NCI-H446 (cell line): ENCODE results near the gene ABCC10.
"Not testable (repeated sequence)": the region's sequence is repeated elsewhere in the genome, so short reads cannot be mapped to it uniquely, and the experiment has no call there.

Experiments used
- DNase-seq, 2 experiments: peaks; one replicate each; lab custom pipeline; 2025; lab: John Stamatoyannopoulos, UW

ABCC10 gene

DNA sequence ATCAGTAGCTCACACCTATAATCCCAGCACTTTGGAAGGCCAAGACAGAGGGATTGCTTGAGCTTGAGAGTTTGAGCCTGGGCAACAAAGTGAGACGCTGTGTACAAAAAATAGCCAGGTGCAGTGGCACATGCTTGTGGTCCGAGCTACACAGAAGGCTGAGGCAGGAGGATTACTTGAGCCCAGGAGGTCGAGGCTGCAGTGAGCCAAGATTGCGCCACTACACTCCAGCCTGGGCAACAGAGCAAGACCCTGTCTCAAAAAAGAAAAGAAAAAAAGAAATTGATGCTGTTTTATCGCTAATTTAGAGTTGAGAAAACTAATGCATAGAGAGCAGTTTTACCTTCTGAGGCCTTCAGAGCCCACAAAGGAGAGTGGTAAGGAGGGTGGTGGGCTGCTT lies 71.0 kb downstream of the ABCC10 start:
- DNase-seq = not testable (repeated sequence)

DNA sequence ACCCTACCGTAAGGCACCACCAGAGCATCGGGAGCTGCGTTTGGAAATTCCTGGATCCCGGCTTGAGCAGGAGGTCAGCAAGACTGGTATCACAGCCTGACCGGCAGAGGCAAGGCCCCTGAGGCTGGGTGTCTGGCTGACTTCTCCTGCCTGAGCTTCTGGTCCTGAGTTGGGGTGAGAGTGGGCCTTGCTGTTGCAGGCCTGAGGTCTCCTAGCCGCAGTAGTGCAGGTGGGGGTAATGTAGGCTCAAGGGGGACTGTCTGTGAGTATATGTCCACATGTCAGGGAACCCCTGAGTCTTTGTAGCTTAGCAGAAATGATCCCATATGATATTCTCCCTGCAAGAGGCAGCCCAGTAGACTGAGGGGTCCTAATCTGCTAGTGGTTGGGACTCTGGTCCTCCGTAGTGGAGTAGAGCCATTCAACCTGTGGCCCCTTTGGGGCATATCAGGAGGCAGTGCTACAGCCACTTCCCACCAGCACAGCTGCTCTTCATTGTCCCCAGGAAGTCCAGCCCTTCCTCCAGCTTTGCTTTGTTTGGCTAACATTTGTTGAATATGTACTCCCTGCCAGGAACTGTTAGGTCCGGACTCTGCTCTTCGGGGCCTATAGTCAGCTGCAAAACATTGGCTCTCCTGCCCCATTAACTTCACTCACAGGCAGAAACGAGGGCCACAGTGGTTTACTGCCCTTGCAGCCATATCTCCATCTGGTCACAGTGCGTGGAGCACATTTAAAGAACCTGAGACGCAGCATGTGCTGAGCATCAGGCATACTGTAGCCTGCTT lies 71.9 kb downstream of the ABCC10 start:
- DNase-seq = no peak
